ENCODE data around the gene TARDBP. TPM values are rescaled to one million over a fixed set of nuclear protein-coding genes. Genes with fewer than 3 reads are reported as not detected.
"Not testable (repeated sequence)": the region's sequence is repeated elsewhere in the genome, so short reads cannot be mapped to it uniquely, and the experiment has no call there.

Gene TARDBP
- total RNA-seq, 8 experiments from 2014 or later, result 49.0 to 165 (median 105) TPM

- H3K27ac ChIP-seq; in situ Hi-C loops (cut with MboI; ENCODE audit: low pct_unique_long_range_greater_than_20kb in 2 of 9, low sequenced_read_pairs in 9 of 9, unreplicated experiment in 9 of 9); H3K4me1 ChIP-seq (replicated peaks in 1 of 2); H3K4me3 ChIP-seq: not testable (repeated sequence)
- ATAC-seq (replicated peaks in 6 of 8), result peak in 1 of 8 experiments; percentile 25
- 0 to 100% (median 94%) methylated on average over 1 to 4 of the region's 8 CpGs; no CpG with 5 or more reads in 3 of the 10 experiments for WGBS, 10 experiments
Observed at GRCh38 chr1:11019358-11019757, 6.9 kb downstream of the TARDBP start.

- H3K4me3 ChIP-seq, result no peak overlapping the region
- H3K4me1 ChIP-seq (replicated peaks in 1 of 2), result no peaks in the 10 kb centered on the region
- no peak overlapping the region for H3K27ac ChIP-seq
- in situ Hi-C loops (cut with MboI; ENCODE audit: low pct_unique_long_range_greater_than_20kb in 2 of 9, low sequenced_read_pairs in 9 of 9, unreplicated experiment in 9 of 9), result no loop called here
- ATAC-seq (replicated peaks in 6 of 8), result no peak
- 86 to 100% (median 94%) methylated on average over 1 to 7 of the region's 7 CpGs for WGBS, 10 experiments
Observed at GRCh38 chr1:11019971-11020370, 7.5 kb downstream of the TARDBP start.

GRCh38 chr1:11023201-11023600 is 10.7 kb downstream of the TARDBP start:
- Histone ChIP-seq H3K4me3 (no peak overlapping the region), H3K4me1 (replicated peaks in 1 of 2) (no peaks in the 10 kb centered on the region), H3K27ac (no peak overlapping the region)
- ATAC-seq (replicated peaks in 6 of 8), result no peak
- in situ Hi-C loops (cut with MboI; ENCODE audit: low pct_unique_long_range_greater_than_20kb in 2 of 9, low sequenced_read_pairs in 9 of 9, unreplicated experiment in 9 of 9), result no loop called here
- WGBS, 10 experiments, result 84 to 100% (median 96%) methylated on average over 1 to 11 of the region's 14 CpGs; no CpG with 5 or more reads in 1 of the 10 experiments

GRCh38 chr1:11024154-11024873 is 11.9 kb downstream of the TARDBP start:
- no peak overlapping the region for H3K4me3 ChIP-seq
- 14 to 100% (median 92%) methylated on average over 1 to 3 of the region's 3 CpGs for WGBS, 10 experiments
- H3K27ac ChIP-seq, result no peak overlapping the region
- in situ Hi-C loops (cut with MboI; ENCODE audit: low pct_unique_long_range_greater_than_20kb in 2 of 9, low sequenced_read_pairs in 9 of 9, unreplicated experiment in 9 of 9), result no loop called here
- ATAC-seq (replicated peaks in 6 of 8), result peak in 3 of 8 experiments; percentile 44 to 76 (median 53)
- H3K4me1 ChIP-seq (replicated peaks in 1 of 2), result no peaks in the 10 kb centered on the region

- Histone ChIP-seq H3K27ac (no peak overlapping the region), H3K4me3 (no peak overlapping the region), H3K4me1 (replicated peaks in 1 of 2) (no peaks in the 10 kb centered on the region)
- in situ Hi-C loops (cut with MboI; ENCODE audit: low pct_unique_long_range_greater_than_20kb in 2 of 9, low sequenced_read_pairs in 9 of 9, unreplicated experiment in 9 of 9), result loop anchor here in 4 of 9 experiments (25.0 kb wide), 1 partner anchor 612 kb away; no protein-coding TSS in a partner anchor
- ATAC-seq (replicated peaks in 6 of 8), result peak in 3 of 8 experiments; percentile 47 to 70 (median 64)
- WGBS, 10 experiments, result 0 to 100% (median 87%) methylated on average over 1 to 2 of the region's 2 CpGs
Observed at GRCh38 chr1:11024874-11025203, 12.4 kb downstream of the TARDBP start.

- Histone ChIP-seq H3K4me3 (no peak overlapping the region), H3K4me1 (replicated peaks in 1 of 2) (no peaks in the 10 kb centered on the region), H3K27ac (no peak overlapping the region)
- 44 to 100% (median 100%) methylated on average over 1 of the region's 1 CpG; no CpG with 5 or more reads in 1 of the 10 experiments for WGBS, 10 experiments
- ATAC-seq (replicated peaks in 6 of 8), result no peak
- in situ Hi-C loops (cut with MboI; ENCODE audit: low pct_unique_long_range_greater_than_20kb in 2 of 9, low sequenced_read_pairs in 9 of 9, unreplicated experiment in 9 of 9), result loop anchor here in 4 of 9 experiments (25.0 kb wide), 1 partner anchor 612 kb away; no protein-coding TSS in a partner anchor
Observed at GRCh38 chr1:11025618-11026017, 13.2 kb downstream of the TARDBP start.

- WGBS, 10 experiments, result 86 to 100% (median 90%) methylated on average over 1 of the region's 1 CpG; no CpG with 5 or more reads in 3 of the 10 experiments
- H3K4me3 ChIP-seq, result no peak overlapping the region
- in situ Hi-C loops (cut with MboI; ENCODE audit: low pct_unique_long_range_greater_than_20kb in 2 of 9, low sequenced_read_pairs in 9 of 9, unreplicated experiment in 9 of 9), result loop anchor here in 4 of 9 experiments (25.0 kb wide), 1 partner anchor 611 kb away; no protein-coding TSS in a partner anchor
- H3K27ac ChIP-seq, result no peak overlapping the region
- peak in 2 of 8 experiments; percentile 4 to 15 for ATAC-seq (replicated peaks in 6 of 8)
- no peaks in the 10 kb centered on the region for H3K4me1 ChIP-seq (replicated peaks in 1 of 2)
Observed at GRCh38 chr1:11026052-11026451, 13.6 kb downstream of the TARDBP start.

- no peaks in the 10 kb centered on the region for H3K4me1 ChIP-seq (replicated peaks in 1 of 2)
- in situ Hi-C loops (cut with MboI; ENCODE audit: low pct_unique_long_range_greater_than_20kb in 2 of 9, low sequenced_read_pairs in 9 of 9, unreplicated experiment in 9 of 9), result loop anchor here in 4 of 9 experiments (25.0 kb wide), 1 partner anchor 610 kb away; no protein-coding TSS in a partner anchor
- H3K27ac ChIP-seq, result no peak overlapping the region
- WGBS, 10 experiments, result 40 to 100% (median 93%) methylated on average over 1 to 5 of the region's 5 CpGs
- no peak for ATAC-seq (replicated peaks in 6 of 8)
- no peak overlapping the region for H3K4me3 ChIP-seq
Observed at GRCh38 chr1:11026903-11027302, 14.4 kb downstream of the TARDBP start.

- no peak for ATAC-seq (replicated peaks in 6 of 8)
- Histone ChIP-seq H3K4me1 (replicated peaks in 1 of 2) (no peaks in the 10 kb centered on the region), H3K27ac (no peak overlapping the region), H3K4me3 (no peak overlapping the region)
- in situ Hi-C loops (cut with MboI; ENCODE audit: low pct_unique_long_range_greater_than_20kb in 2 of 9, low sequenced_read_pairs in 9 of 9, unreplicated experiment in 9 of 9), result loop anchor here in 4 of 9 experiments (25.0 kb wide), 1 partner anchor 610 kb away; no protein-coding TSS in a partner anchor
- 43 to 100% (median 81%) methylated on average over 1 to 6 of the region's 6 CpGs for WGBS, 10 experiments
Observed at GRCh38 chr1:11027316-11027715, 14.9 kb downstream of the TARDBP start.

- H3K4me3 ChIP-seq, result no peak overlapping the region
- WGBS, 10 experiments, result 50 to 100% (median 100%) methylated on average over 1 to 3 of the region's 3 CpGs; no CpG with 5 or more reads in 4 of the 10 experiments
- ATAC-seq (replicated peaks in 6 of 8), result no peak
- H3K4me1 ChIP-seq (replicated peaks in 1 of 2), result no peaks in the 10 kb centered on the region
- H3K27ac ChIP-seq, result no peak overlapping the region
- in situ Hi-C loops (cut with MboI; ENCODE audit: low pct_unique_long_range_greater_than_20kb in 2 of 9, low sequenced_read_pairs in 9 of 9, unreplicated experiment in 9 of 9), result loop anchor here in 4 of 9 experiments (25.0 kb wide), 1 partner anchor 609 kb away; no protein-coding TSS in a partner anchor
Observed at GRCh38 chr1:11028018-11028417, 15.6 kb downstream of the TARDBP start.

- no peak for ATAC-seq (replicated peaks in 6 of 8)
- WGBS, 10 experiments, result 91 to 100% (median 97%) methylated on average over 1 to 8 of the region's 9 CpGs; no CpG with 5 or more reads in 3 of the 10 experiments
- Histone ChIP-seq H3K27ac (no peak overlapping the region), H3K4me1 (replicated peaks in 1 of 2) (no peaks in the 10 kb centered on the region), H3K4me3 (no peak overlapping the region)
- in situ Hi-C loops (cut with MboI; ENCODE audit: low pct_unique_long_range_greater_than_20kb in 2 of 9, low sequenced_read_pairs in 9 of 9, unreplicated experiment in 9 of 9), result loop anchor here in 5 of 9 experiments (10.0 to 25.0 kb wide), 2 partner anchors 606 to 614 kb away; no protein-coding TSS in a partner anchor
Observed at GRCh38 chr1:11030865-11031264, 18.4 kb downstream of the TARDBP start.

GRCh38 chr1:11031624-11032262 is 19.3 kb downstream of the TARDBP start:
- Histone ChIP-seq H3K4me3 (no peak overlapping the region), H3K27ac (no peak overlapping the region), H3K4me1 (replicated peaks in 1 of 2) (no peaks in the 10 kb centered on the region)
- WGBS, 10 experiments, result 77 to 95% (median 89%) methylated on average over 4 to 7 of the region's 10 CpGs; no CpG with 5 or more reads in 4 of the 10 experiments
- in situ Hi-C loops (cut with MboI; ENCODE audit: low pct_unique_long_range_greater_than_20kb in 2 of 9, low sequenced_read_pairs in 9 of 9, unreplicated experiment in 9 of 9), result loop anchor here in 5 of 9 experiments (10.0 to 25.0 kb wide), 2 partner anchors 606 to 613 kb away; no protein-coding TSS in a partner anchor
- ATAC-seq (replicated peaks in 6 of 8), result peak in 6 of 8 experiments; percentile 11 to 26 (median 18)

Data from motor neuron (in vitro differentiated cells).